ENCODE measurements around the gene SKI. TPM values are rescaled to one million over a fixed set of nuclear protein-coding genes. Genes with fewer than 3 reads are reported as not detected.

The SKI gene
- total RNA-seq, 2 donors from 2014 or later, result 65.4 to 79.2 TPM

- Histone ChIP-seq H3K9ac (ENCODE audit: extremely low read depth, low read length, poor library complexity, severe bottlenecking) (no peak overlapping the region), H3K9me3 (ENCODE audit: control insufficient read depth, low read length) (no peaks in the 10 kb centered on the region), H3K4me3 (ENCODE audit: low read length) (no peak overlapping the region), H3K36me3 (ENCODE audit: control insufficient read depth, insufficient read depth, low read length) (peaks cover 9% of the 10 kb centered on the region), H3K27ac (ENCODE audit: low read depth, low read length) (peak overlapping the region; percentile 57), H3K4me1 (ENCODE audit: control insufficient read depth, insufficient read depth, low read length) (peaks cover 8% of the 10 kb centered on the region), H3K27me3 (ENCODE audit: control insufficient read depth, insufficient read depth, low read length, poor library complexity, severe bottlenecking) (no peaks in the 10 kb centered on the region)
- Mint-ChIP-seq H3K36me3 (ENCODE audit: low read depth) (peaks cover 11% of the 10 kb centered on the region), H3K9me3 (no peaks in the 10 kb centered on the region), H3K27ac (no peak overlapping the region), H3K27me3 (ENCODE audit: insufficient read depth) (no peaks in the 10 kb centered on the region), H3K4me1 (peaks cover 3% of the 10 kb centered on the region), H3K4me3 (no peak overlapping the region)
- 89 to 94% methylated on average over 8 to 24 of the region's 24 CpGs for WGBS, 2 experiments (ENCODE audit: insufficient coverage in 1 of 2, insufficient read length in 1 of 2)
- TF ChIP-seq, protein P1, sequence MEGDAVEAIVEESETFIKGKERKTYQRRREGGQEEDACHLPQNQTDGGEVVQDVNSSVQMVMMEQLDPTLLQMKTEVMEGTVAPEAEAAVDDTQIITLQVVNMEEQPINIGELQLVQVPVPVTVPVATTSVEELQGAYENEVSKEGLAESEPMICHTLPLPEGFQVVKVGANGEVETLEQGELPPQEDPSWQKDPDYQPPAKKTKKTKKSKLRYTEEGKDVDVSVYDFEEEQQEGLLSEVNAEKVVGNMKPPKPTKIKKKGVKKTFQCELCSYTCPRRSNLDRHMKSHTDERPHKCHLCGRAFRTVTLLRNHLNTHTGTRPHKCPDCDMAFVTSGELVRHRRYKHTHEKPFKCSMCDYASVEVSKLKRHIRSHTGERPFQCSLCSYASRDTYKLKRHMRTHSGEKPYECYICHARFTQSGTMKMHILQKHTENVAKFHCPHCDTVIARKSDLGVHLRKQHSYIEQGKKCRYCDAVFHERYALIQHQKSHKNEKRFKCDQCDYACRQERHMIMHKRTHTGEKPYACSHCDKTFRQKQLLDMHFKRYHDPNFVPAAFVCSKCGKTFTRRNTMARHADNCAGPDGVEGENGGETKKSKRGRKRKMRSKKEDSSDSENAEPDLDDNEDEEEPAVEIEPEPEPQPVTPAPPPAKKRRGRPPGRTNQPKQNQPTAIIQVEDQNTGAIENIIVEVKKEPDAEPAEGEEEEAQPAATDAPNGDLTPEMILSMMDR (conservative IDR thresholded peaks at IDR 0.05), result no peak
- no peak for DNase-seq
Measured at GRCh38 chr1:2312515-2313301, 84.6 kb downstream of the SKI start.

DNA sequence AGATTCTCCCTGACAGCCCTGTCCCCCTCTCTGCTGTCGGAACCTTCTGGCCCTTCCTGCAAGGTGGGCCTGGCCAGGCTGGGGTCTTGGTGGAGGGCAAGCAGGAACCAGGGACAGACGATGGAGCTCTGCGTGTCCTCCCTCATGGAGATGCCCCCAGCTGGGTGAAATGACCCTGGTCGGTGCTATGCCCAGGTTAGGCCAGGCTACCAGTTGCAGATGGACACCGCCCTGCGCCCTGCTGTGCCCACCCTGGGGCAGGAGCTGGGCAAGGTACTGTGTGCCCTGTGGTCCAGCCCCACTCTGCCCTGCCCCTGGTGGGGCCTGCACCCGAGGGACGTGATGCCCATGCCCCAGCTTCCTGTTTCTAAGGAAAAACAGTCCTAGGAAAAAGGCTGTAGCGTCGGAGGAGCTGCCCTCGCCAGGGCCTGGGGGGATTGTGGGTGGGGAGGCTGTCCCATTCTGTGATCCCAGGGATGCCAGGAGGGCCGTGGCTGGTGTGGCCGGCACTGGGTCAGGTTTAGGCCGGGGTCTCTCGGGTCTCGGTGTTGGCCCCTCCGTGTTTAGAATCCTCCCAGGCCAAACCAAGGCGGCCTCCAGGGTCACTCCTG, 85.6 kb downstream of the SKI start:
- DNase-seq, result no peak
- H3K4me3 Mint-ChIP-seq, result peak overlapping the region; percentile 46
- Histone ChIP-seq H3K4me1 (ENCODE audit: control insufficient read depth, insufficient read depth, low read length) (peaks cover 8% of the 10 kb centered on the region), H3K27me3 (ENCODE audit: control insufficient read depth, insufficient read depth, low read length, poor library complexity, severe bottlenecking) (no peaks in the 10 kb centered on the region), H3K9me3 (ENCODE audit: control insufficient read depth, low read length) (no peaks in the 10 kb centered on the region), H3K27ac (ENCODE audit: low read depth, low read length) (peak overlapping the region; percentile 60), H3K4me3 (ENCODE audit: low read length) (peak overlapping the region; percentile 78), H3K9ac (ENCODE audit: extremely low read depth, low read length, poor library complexity, severe bottlenecking) (peak overlapping the region; percentile 73), H3K36me3 (ENCODE audit: control insufficient read depth, insufficient read depth, low read length) (no peaks in the 10 kb centered on the region)
- H3K36me3 Mint-ChIP-seq (ENCODE audit: low read depth), result peaks cover under 1% of the 10 kb centered on the region
- WGBS, 2 experiments (ENCODE audit: insufficient coverage in 1 of 2, insufficient read length in 1 of 2), result 68 to 73% methylated on average over 11 to 18 of the region's 18 CpGs
- H3K27me3 Mint-ChIP-seq (ENCODE audit: insufficient read depth), result no peaks in the 10 kb centered on the region
- peaks cover 3% of the 10 kb centered on the region for H3K4me1 Mint-ChIP-seq
- no peaks in the 10 kb centered on the region for H3K9me3 Mint-ChIP-seq
- TF ChIP-seq, protein P1 (conservative IDR thresholded peaks at IDR 0.05), result no peak
- H3K27ac Mint-ChIP-seq, result peak overlapping the region; percentile 30

DNA sequence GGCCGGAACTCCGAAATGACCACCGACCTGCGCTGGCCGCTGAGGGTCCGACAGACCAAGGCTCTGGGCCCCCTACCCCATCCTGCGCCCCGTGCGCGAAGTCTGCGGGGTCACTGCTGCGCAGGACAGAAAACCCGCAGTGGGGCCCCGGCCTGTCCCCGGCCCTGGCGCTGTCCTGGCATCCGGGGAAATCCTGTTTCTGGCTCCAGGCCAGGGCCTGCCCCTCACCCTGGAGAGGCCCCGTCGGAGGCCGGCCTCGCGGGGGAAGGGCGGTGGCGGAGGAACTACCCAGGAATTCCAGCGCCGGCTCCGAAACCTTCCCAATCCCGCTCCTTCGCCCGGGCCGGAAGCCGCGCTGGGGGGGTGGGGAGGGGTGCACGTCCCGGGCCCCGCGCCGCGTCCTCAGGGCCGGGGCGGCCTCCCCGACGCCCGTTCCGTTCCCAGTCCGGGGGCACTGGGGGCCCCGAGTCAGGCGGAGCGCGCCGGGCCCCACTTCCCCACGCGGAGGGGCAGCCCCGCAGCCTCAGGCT, 86.2 kb downstream of the SKI start:
- Mint-ChIP-seq H3K27ac (peak overlapping the region; percentile 30), H3K9me3 (no peaks in the 10 kb centered on the region)

More for the DNA sequence above, 86.2 kb downstream of the SKI start:
- H3K27me3 Mint-ChIP-seq (ENCODE audit: insufficient read depth), result no peaks in the 10 kb centered on the region
- 10 to 13% methylated on average over 3 to 54 of the region's 54 CpGs for WGBS, 2 experiments (ENCODE audit: insufficient coverage in 1 of 2, insufficient read length in 1 of 2)
- Histone ChIP-seq H3K9ac (ENCODE audit: extremely low read depth, low read length, poor library complexity, severe bottlenecking) (peak overlapping the region; percentile 73), H3K4me3 (ENCODE audit: low read length) (peak overlapping the region; percentile 78), H3K27me3 (ENCODE audit: control insufficient read depth, insufficient read depth, low read length, poor library complexity, severe bottlenecking) (no peaks in the 10 kb centered on the region), H3K27ac (ENCODE audit: low read depth, low read length) (peak overlapping the region; percentile 60), H3K4me1 (ENCODE audit: control insufficient read depth, insufficient read depth, low read length) (peaks cover 8% of the 10 kb centered on the region), H3K9me3 (ENCODE audit: control insufficient read depth, low read length) (no peaks in the 10 kb centered on the region), H3K36me3 (ENCODE audit: control insufficient read depth, insufficient read depth, low read length) (no peaks in the 10 kb centered on the region)
- H3K4me3 Mint-ChIP-seq, result peak overlapping the region; percentile 46
- peak; percentile 93 for DNase-seq
- no peaks in the 10 kb centered on the region for H3K36me3 Mint-ChIP-seq (ENCODE audit: low read depth)
- TF ChIP-seq, protein P1 (conservative IDR thresholded peaks at IDR 0.05), result no peak
- H3K4me1 Mint-ChIP-seq, result peaks cover 3% of the 10 kb centered on the region

Data from endodermal cell (in vitro differentiated cells).